Astrocyte (in vitro differentiated cells and primary cell): ENCODE results near the gene SBNO2. TPM values are rescaled to one million over a fixed set of nuclear protein-coding genes. Genes with fewer than 3 reads are reported as not detected.
A peak's percentile ranks its signal among the peaks of the same experiment; 100 is the strongest.

ENCODE experiments used
- DNase-seq: peaks from one replicate; pipeline ENCODE4 v3.0.0-alpha.2; 2010; ENCODE audit warnings: low read depth
- FAIRE-seq: peaks from 2 replicates; lab custom pipeline; 2011; peaks lifted over from hg19 to GRCh38; lab: Jason Lieb, UNC
- H2AFZ ChIP-seq: 2 replicates; pipeline ENCODE4 v1.6.0; 2012; ENCODE audit warnings: low read depth, low read length, inconsistent platforms
- H3K27ac ChIP-seq: 2 replicates; pipeline ENCODE4 v1.5.1; 2011; ENCODE audit warnings: low read depth, low read length, inconsistent platforms
- H3K27me3 ChIP-seq: 2 replicates; pipeline ENCODE4 v1.6.0; 2011; ENCODE audit warnings: low read length, inconsistent platforms; ENCODE audit not compliant: insufficient read depth
- H3K36me3 ChIP-seq: 2 replicates; pipeline ENCODE4 v1.5.1; 2011; ENCODE audit warnings: low read length, inconsistent platforms; ENCODE audit not compliant: insufficient read depth
- H3K4me1 ChIP-seq: 2 replicates; pipeline ENCODE4 v1.5.1; 2011; ENCODE audit warnings: low read length, inconsistent platforms; ENCODE audit not compliant: insufficient read depth
- H3K4me2 ChIP-seq: 2 replicates; pipeline ENCODE4 v1.6.0; 2012; ENCODE audit warnings: low read length, inconsistent platforms
- H3K4me3 ChIP-seq: 2 replicates; pipeline ENCODE4 v1.5.1; 2011; ENCODE audit warnings: low read depth, mild to moderate bottlenecking, low read length, inconsistent platforms; ENCODE audit not compliant: insufficient read depth
- H3K79me2 ChIP-seq: 2 replicates; pipeline ENCODE4 v1.6.0; 2012; ENCODE audit warnings: mild to moderate bottlenecking, low read length, inconsistent platforms; ENCODE audit not compliant: insufficient read depth
- H3K9ac ChIP-seq: 2 replicates; pipeline ENCODE4 v1.6.0; 2012; ENCODE audit warnings: mild to moderate bottlenecking, low read length, inconsistent platforms
- H3K9me3 ChIP-seq: 2 replicates; pipeline ENCODE4 v1.5.1; 2012; ENCODE audit warnings: low read depth, mild to moderate bottlenecking, low read length, inconsistent platforms; ENCODE audit not compliant: insufficient read depth
- H4K20me1 ChIP-seq: 2 replicates; pipeline ENCODE4 v1.6.0; 2012; ENCODE audit warnings: low read length, inconsistent platforms; ENCODE audit not compliant: insufficient read depth
- H3K27ac Mint-ChIP-seq: one replicate; pipeline ENCODE4 v1.8.0; 2021; ENCODE audit warnings: mild to moderate bottlenecking, mixed read lengths; ENCODE audit not compliant: unreplicated experiment
- H3K27me3 Mint-ChIP-seq: one replicate; pipeline ENCODE4 v1.8.0; 2021; ENCODE audit warnings: low read depth, mixed read lengths; ENCODE audit not compliant: unreplicated experiment
- H3K36me3 Mint-ChIP-seq: one replicate; pipeline ENCODE4 v1.8.0; 2021; ENCODE audit warnings: low read depth, mixed read lengths; ENCODE audit not compliant: unreplicated experiment
- H3K4me1 Mint-ChIP-seq: one replicate; pipeline ENCODE4 v1.8.0; 2021; ENCODE audit warnings: low read depth, mixed read lengths; ENCODE audit not compliant: unreplicated experiment
- H3K4me3 Mint-ChIP-seq: one replicate; pipeline ENCODE4 v1.8.0; 2021; ENCODE audit warnings: mild to moderate bottlenecking, moderate library complexity, mixed read lengths; ENCODE audit not compliant: unreplicated experiment
- H3K9me3 Mint-ChIP-seq: one replicate; pipeline ENCODE4 v1.8.0; 2021; ENCODE audit warnings: mild to moderate bottlenecking, mixed read lengths; ENCODE audit not compliant: unreplicated experiment
- EZH2 ChIP-seq: IDR thresholded peaks from 2 replicates; pipeline ENCODE4 v1.6.1; 2012; ENCODE audit warnings: mild to moderate bottlenecking, low read length, inconsistent platforms; ENCODE audit not compliant: insufficient read depth
- total RNA-seq: library from RNA; stranded (reverse); gene quantifications from 2 replicates; pipeline ENCODE4 v1.2.1, GENCODE V29; 2021
- TF ChIP-seq, protein P1 (sequence below): IDR thresholded peaks from 2 replicates; pipeline ENCODE4 v1.5.1; 2011; ENCODE audit warnings: low read depth, mild to moderate bottlenecking, inconsistent platforms, low read length, moderate library complexity; ENCODE audit not compliant: insufficient read depth

The SBNO2 gene
- total RNA-seq, 1 donor from 2014 or later, result 39.3 TPM

- Histone ChIP-seq H3K4me1 (peaks cover 29% of the 10 kb centered on the region), H4K20me1 (peaks cover 54% of the 10 kb centered on the region), H3K4me3 (no peak overlapping the region), H3K4me2 (no peak overlapping the region), H3K9ac (no peak overlapping the region), H3K36me3 (peaks cover 2% of the 10 kb centered on the region), H3K9me3 (no peaks in the 10 kb centered on the region), H3K27ac (no peak overlapping the region), H2AFZ (no peak overlapping the region), H3K79me2 (peaks cover 79% of the 10 kb centered on the region), H3K27me3 (no peaks in the 10 kb centered on the region)
- Mint-ChIP-seq H3K4me1 (no peaks in the 10 kb centered on the region), H3K27me3 (no peaks in the 10 kb centered on the region), H3K9me3 (no peaks in the 10 kb centered on the region), H3K27ac (no peak overlapping the region), H3K4me3 (no peak overlapping the region), H3K36me3 (peaks cover 8% of the 10 kb centered on the region)
- DNase-seq (no peak), FAIRE-seq (no peak)
- TF ChIP-seq EZH2, result no peak
- TF ChIP-seq, protein P1, sequence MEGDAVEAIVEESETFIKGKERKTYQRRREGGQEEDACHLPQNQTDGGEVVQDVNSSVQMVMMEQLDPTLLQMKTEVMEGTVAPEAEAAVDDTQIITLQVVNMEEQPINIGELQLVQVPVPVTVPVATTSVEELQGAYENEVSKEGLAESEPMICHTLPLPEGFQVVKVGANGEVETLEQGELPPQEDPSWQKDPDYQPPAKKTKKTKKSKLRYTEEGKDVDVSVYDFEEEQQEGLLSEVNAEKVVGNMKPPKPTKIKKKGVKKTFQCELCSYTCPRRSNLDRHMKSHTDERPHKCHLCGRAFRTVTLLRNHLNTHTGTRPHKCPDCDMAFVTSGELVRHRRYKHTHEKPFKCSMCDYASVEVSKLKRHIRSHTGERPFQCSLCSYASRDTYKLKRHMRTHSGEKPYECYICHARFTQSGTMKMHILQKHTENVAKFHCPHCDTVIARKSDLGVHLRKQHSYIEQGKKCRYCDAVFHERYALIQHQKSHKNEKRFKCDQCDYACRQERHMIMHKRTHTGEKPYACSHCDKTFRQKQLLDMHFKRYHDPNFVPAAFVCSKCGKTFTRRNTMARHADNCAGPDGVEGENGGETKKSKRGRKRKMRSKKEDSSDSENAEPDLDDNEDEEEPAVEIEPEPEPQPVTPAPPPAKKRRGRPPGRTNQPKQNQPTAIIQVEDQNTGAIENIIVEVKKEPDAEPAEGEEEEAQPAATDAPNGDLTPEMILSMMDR, result no peak
Measured at GRCh38 chr19:1128106-1128505, 46.0 kb downstream of the SBNO2 start.

GRCh38 chr19:1126984-1127760, 46.9 kb downstream of the SBNO2 start:
- no peak overlapping the region for H2AFZ ChIP-seq
- no peak for FAIRE-seq

More at GRCh38 chr19:1126984-1127760, 46.9 kb downstream of the SBNO2 start:
- Histone ChIP-seq H3K4me3 (no peak overlapping the region), H3K9ac (peak overlapping the region; percentile 9), H3K79me2 (peaks cover 74% of the 10 kb centered on the region), H3K4me2 (no peak overlapping the region), H4K20me1 (peaks cover 59% of the 10 kb centered on the region), H3K27me3 (no peaks in the 10 kb centered on the region), H3K27ac (no peak overlapping the region), H3K9me3 (no peaks in the 10 kb centered on the region), H3K36me3 (peaks cover 2% of the 10 kb centered on the region), H3K4me1 (peaks cover 20% of the 10 kb centered on the region)
- Mint-ChIP-seq H3K27ac (no peak overlapping the region), H3K4me1 (no peaks in the 10 kb centered on the region), H3K36me3 (peaks cover 10% of the 10 kb centered on the region), H3K4me3 (no peak overlapping the region), H3K9me3 (peaks cover 2% of the 10 kb centered on the region), H3K27me3 (no peaks in the 10 kb centered on the region)
- TF ChIP-seq, protein P1, result no peak
- TF ChIP-seq EZH2, result no peak
- DNase-seq, result no peak
